GM13976 (cell line): ENCODE measurements around the gene ARHGEF11.
A peak's percentile ranks its signal among the peaks of the same experiment; 100 is the strongest.

Experiments
- DNase-seq: peaks from one replicate; pipeline ENCODE4 v3.0.0; 2012; ENCODE audit warnings: low spot score
- CTCF ChIP-seq: IDR thresholded peaks from 2 replicates; pipeline ENCODE4 v1.5.1; 2012; ENCODE audit warnings: borderline replicate concordance, mild to moderate bottlenecking; ENCODE audit not compliant: insufficient read depth; ENCODE audit errors: extremely low read depth, missing control alignments, control extremely low read depth
- in situ Hi-C: fragments of 300-500 bp; cut with MboI; formaldehyde crosslinking; loops from one replicate; pipeline ENCODE4 v1.12.0; 2022; ENCODE audit warnings: low sequenced_read_pairs, mixed read lengths, inconsistent platforms; ENCODE audit not compliant: unreplicated experiment

ARHGEF11 gene

GRCh38 chr1:157090196-157090647, 44.7 kb upstream of the ARHGEF11 start:
- in situ Hi-C loops, result no loop called here
- TF ChIP-seq CTCF, result peak; percentile 96
- DNase-seq, result peak; percentile 87

GRCh38 chr1:157089789-157090188, 44.2 kb upstream of the ARHGEF11 start:
- TF ChIP-seq CTCF, result no peak
- in situ Hi-C loops, result no loop called here
- DNase-seq, result no peak

- no peak for DNase-seq
- no peak for TF ChIP-seq CTCF
- in situ Hi-C loops, result no loop called here
These were observed 43.1 kb upstream of the ARHGEF11 start for GRCh38 chr1:157088607-157089006.

- DNase-seq, result no peak
- in situ Hi-C loops, result no loop called here
- no peak for TF ChIP-seq CTCF
These were observed 41.5 kb upstream of the ARHGEF11 start for GRCh38 chr1:157087030-157087429.

- no peak for TF ChIP-seq CTCF
- in situ Hi-C loops, result no loop called here
- DNase-seq, result no peak
These were observed 40.8 kb upstream of the ARHGEF11 start for GRCh38 chr1:157086299-157086698.

GRCh38 chr1:157085421-157085820, 39.9 kb upstream of the ARHGEF11 start:
- TF ChIP-seq CTCF, result no peak
- DNase-seq, result no peak

GRCh38 chr1:157084720-157085119, 39.2 kb upstream of the ARHGEF11 start:
- DNase-seq, result no peak
- no peak for TF ChIP-seq CTCF
- in situ Hi-C loops, result no loop called here

More at GRCh38 chr1:157085421-157085820, 39.9 kb upstream of the ARHGEF11 start:
- in situ Hi-C loops, result no loop called here
